ENCODE data around the gene RSRC1.

GRCh38 chr3:158574646-158575045 is 464.8 kb downstream of the RSRC1 start:
- TF ChIP-seq CTCF (conservative IDR thresholded peaks at IDR 0.05; ENCODE audit: low read length) (no peak), EZH2phosphoT487 (IDR thresholded peaks at IDR 0.05; ENCODE audit: borderline replicate concordance, low read depth, low read length) (no peak)
